B cell (primary cell): ENCODE data around the gene SLC39A3. TPM values are rescaled to one million over a fixed set of nuclear protein-coding genes. Genes with fewer than 3 reads are reported as not detected.

Experiments
- ATAC-seq: fragments of 200-7000 bp; cut with Tn5 transposase; one replicate; pipeline ENCODE4 v1.10.0; 2021; ENCODE audit warnings: low read depth, mild to moderate bottlenecking, moderate number of reproducible peaks, moderate library complexity
- CTCF ChIA-PET: fragments of 350-600 bp; sonication (Branson Sonifier 250); formaldehyde crosslinking; loops from one replicate; lab custom pipeline; 2021; ENCODE audit warnings: antibody characterized with exemption, inconsistent platforms; lab: Charles Lee
- POLR2A ChIA-PET: fragments of 350-600 bp; sonication (Branson Sonifier 250); formaldehyde crosslinking; loops from one replicate; lab custom pipeline; 2021; ENCODE audit warnings: antibody characterized with exemption; lab: Charles Lee
- DNase-seq: peaks from one replicate; pipeline ENCODE4 v3.0.0; 2013
- H2AFZ ChIP-seq: 2 replicates; pipeline ENCODE4 v1.6.1; 2012; ENCODE audit warnings: mild to moderate bottlenecking, low read depth, low read length; ENCODE audit not compliant: insufficient read depth, poor library complexity, severe bottlenecking
- H3K27ac ChIP-seq, 2 donors: 1 replicate in 1 of 2; 2 replicates in 1 of 2; pipeline ENCODE4 v1.5.1; 2012 to 2013; ENCODE audit warnings: low read length in 2 of 2, mild to moderate bottlenecking in 2 of 2, moderate library complexity in 1 of 2
- H3K27me3 ChIP-seq, 4 experiments: fragments of 200-600 bp in 1 of 4; sonication (generic) in 1 of 4; replicated peaks in 1 of 4; 1 replicate in 2 of 4; 2 replicates in 2 of 4; pipeline versions ENCODE4 v1.6.1 to v1.7.0; 2013 to 2016; ENCODE audit warnings: low read length in 3 of 4, mild to moderate bottlenecking in 2 of 4, mixed read lengths in 1 of 4, moderate library complexity in 1 of 4; ENCODE audit not compliant: insufficient read depth in 4 of 4, control insufficient read depth in 3 of 4; ENCODE audit errors: control extremely low read depth in 1 of 4
- H3K36me3 ChIP-seq, 2 experiments: replicated peaks in 1 of 2; 1 replicate in 1 of 2; 2 replicates in 1 of 2; pipeline versions ENCODE4 v1.6.1 to v1.7.1; 2013; ENCODE audit warnings: low read length in 1 of 2; ENCODE audit not compliant: insufficient read depth in 2 of 2, control insufficient read depth in 1 of 2; ENCODE audit errors: control extremely low read depth in 1 of 2, extremely low read depth in 1 of 2
- H3K4me1 ChIP-seq, 2 donors: fragments of 200-600 bp in 1 of 2; sonication (generic) in 1 of 2; 1 replicate in 1 of 2; 2 replicates in 1 of 2; pipeline versions ENCODE4 v1.5.1 to v1.6.1; 2013 to 2017; ENCODE audit warnings: low read length in 2 of 2; ENCODE audit not compliant: control insufficient read depth in 2 of 2, insufficient read depth in 2 of 2
- H3K4me2 ChIP-seq: replicated peaks from 2 replicates; pipeline ENCODE3; 2012; ENCODE audit warnings: mild to moderate bottlenecking, low read depth, low read length; ENCODE audit not compliant: poor library complexity, severe bottlenecking
- H3K4me3 ChIP-seq, 5 experiments: fragments of 200-600 bp in 1 of 5; sonication (generic) in 1 of 5; 1 replicate in 3 of 5; 2 replicates in 2 of 5; pipeline versions ENCODE4 v1.5.1 to v1.7.0; 2011 to 2016; ENCODE audit warnings: low read length in 4 of 5, mild to moderate bottlenecking in 4 of 5, low read depth in 2 of 5, control low read depth in 1 of 5, moderate library complexity in 1 of 5; ENCODE audit not compliant: insufficient read depth in 1 of 5; ENCODE audit errors: control extremely low read depth in 1 of 5, extremely low read depth in 1 of 5
- H3K79me2 ChIP-seq: fragments of 200-600 bp; sonication (generic); one replicate; pipeline ENCODE4 v1.6.0; 2016; ENCODE audit warnings: low read length; ENCODE audit not compliant: control insufficient read depth, insufficient read depth
- H3K9ac ChIP-seq: fragments of 200-600 bp; sonication (generic); 2 replicates; pipeline ENCODE4 v1.6.1; 2017; ENCODE audit warnings: mild to moderate bottlenecking, low read length, moderate library complexity
- H3K9me3 ChIP-seq, 3 donors: one replicate each; pipeline versions ENCODE4 v1.6.1 to v1.7.1; 2013; ENCODE audit warnings: low read length in 2 of 3; ENCODE audit not compliant: control insufficient read depth in 2 of 3, insufficient read depth in 1 of 3; ENCODE audit errors: control extremely low read depth in 1 of 3
- H4K20me1 ChIP-seq: 2 replicates; pipeline ENCODE4 v1.6.0; 2012; ENCODE audit warnings: mild to moderate bottlenecking, low read length; ENCODE audit not compliant: insufficient read depth, control insufficient read depth, poor library complexity, severe bottlenecking
- H3K27ac Mint-ChIP-seq: one replicate; pipeline ENCODE4 v1.8.0; 2021; ENCODE audit warnings: mixed read lengths
- H3K27me3 Mint-ChIP-seq: one replicate; pipeline ENCODE4 v1.8.0; 2021; ENCODE audit warnings: mixed read lengths
- H3K4me1 Mint-ChIP-seq: one replicate; pipeline ENCODE4 v1.8.0; 2021; ENCODE audit warnings: mixed read lengths
- H3K4me3 Mint-ChIP-seq: one replicate; pipeline ENCODE4 v1.8.0; 2021; ENCODE audit warnings: mixed read lengths
- H3K9me3 Mint-ChIP-seq: one replicate; pipeline ENCODE4 v1.8.0; 2022; ENCODE audit warnings: mixed read lengths; ENCODE audit not compliant: insufficient read depth
- CTCF ChIP-seq: fragments of 200-600 bp; IDR thresholded peaks from one replicate; pipeline ENCODE4 v1.8.0; 2022; ENCODE audit warnings: antibody characterized with exemption, mild to moderate bottlenecking
- EZH2 ChIP-seq: IDR thresholded peaks from 2 replicates; pipeline ENCODE4 v1.6.1; 2012; ENCODE audit warnings: borderline replicate concordance, low read depth, mild to moderate bottlenecking, moderate library complexity, low read length; ENCODE audit not compliant: insufficient read depth, poor library complexity, severe bottlenecking
- WGBS: methylation state at CpG from one replicate; pipeline ENCODE4 v1.1.5; 2013; ENCODE audit warnings: missing lambda C conversion rate; ENCODE audit not compliant: insufficient coverage; 5-methylcytosine and 5-hydroxymethylcytosine counted together
- intact Hi-C: fragments of 100-400 bp; cut with micrococcal nuclease; formaldehyde crosslinking; loops from one replicate; pipeline ENCODE4 v1.10.0; 2022
- polyA minus RNA-seq: library from RNA; depleted of rRNA, polyadenylated mRNA; stranded (reverse); fragments of >200 nt; gene quantifications from 2 replicates; pipeline ENCODE4 v1.2.3, GENCODE V29; 2012
- polyA plus RNA-seq: library from polyadenylated mRNA; depleted of rRNA; stranded (reverse); fragments of >200 nt; gene quantifications from 2 replicates; pipeline ENCODE4 v1.2.3, GENCODE V29; 2012
- total RNA-seq, 2 donors: library from RNA; stranded (reverse); fragments of 120-200 nt in 1 of 2; gene quantifications; 1 replicate in 1 of 2; 2 replicates in 1 of 2; pipeline versions ENCODE4 v1.2.3 to v1.2.4, GENCODE V29; 2013 to 2022

Gene SLC39A3
- 32.8 and 36.4 TPM in 2 replicates for total RNA-seq
- 25.9 TPM for total RNA-seq (2013)
- 24.9 and 37.6 TPM in 2 replicates for polyA plus RNA-seq
- 39.1 and 41.6 TPM in 2 replicates for polyA minus RNA-seq

GRCh38 chr19:2739602-2740313, at the start of gene SLC39A3:
SLC39A3 (minus strand) TSS chr19:2740017; CDS start chr19:2737257, 2,760 bp downstream.
- peak within 1 kb of the TSS; percentile 50 to 93 (median 87) for H3K4me3 ChIP-seq
- H3K9me3 ChIP-seq = peaks cover 0 to 14% (median 0%) of the 10 kb centered on the region in 3 donors
- H3K4me2 ChIP-seq = peak within 1 kb of the TSS; percentile 94
- Mint-ChIP-seq H3K4me1 (peaks cover 25% of the 10 kb centered on the region), H3K9me3 (no peaks in the 10 kb centered on the region), H3K27ac (peak within 1 kb of the TSS; percentile 81), H3K4me3 (peak within 1 kb of the TSS; percentile 92), H3K27me3 (peaks cover 10% of the 10 kb centered on the region)
- under 1% methylated on average over 64 of the region's 64 CpGs for WGBS
- ChIA-PET CTCF (interaction anchor here (0.8 to 3.0 kb wide), 7 partner anchors 9 to 103 kb away, joined by 3 to 20 read pairs (median 5); no protein-coding TSS in a partner anchor), POLR2A (interaction anchor here (0.5 to 1.1 kb wide), 3 partner anchors 38 to 91 kb away, joined by 3 to 4 read pairs (median 4); partner anchors contain the start of gene GNG7)
- peaks cover 34% of the 10 kb centered on the region for H3K79me2 ChIP-seq
- peak within 1 kb of the TSS; percentile 76 for H2AFZ ChIP-seq
- peaks cover 10 to 20% of the 10 kb centered on the region in 2 donors for H3K4me1 ChIP-seq
- no peak for TF ChIP-seq CTCF
- no peak for TF ChIP-seq EZH2
- peak within 1 kb of the TSS; percentile 26 to 77 for H3K27ac ChIP-seq
- intact Hi-C loops = loop anchor here (1.0 to 10.0 kb wide), 4 partner anchors 10 to 265 kb away; partner anchors contain the start of genes GADD45B, GNG7 and SGTA
- no peaks in the 10 kb centered on the region for H3K27me3 ChIP-seq
- peak; percentile 98 for DNase-seq
- H3K36me3 ChIP-seq = peaks cover 5 to 24% of the 10 kb centered on the region in 2 experiments
- peaks cover 15% of the 10 kb centered on the region for H4K20me1 ChIP-seq
- peak within 1 kb of the TSS; percentile 94 for H3K9ac ChIP-seq
- peak; percentile 100 for ATAC-seq

- H3K36me3 ChIP-seq = peaks cover 0 to 15% of the 10 kb centered on the region in 2 experiments
- peaks cover 16 to 40% of the 10 kb centered on the region in 2 donors for H3K4me1 ChIP-seq
- H3K4me2 ChIP-seq = no peak overlapping the region
- Mint-ChIP-seq H3K4me3 (peak overlapping the region; percentile 32), H3K27ac (no peak overlapping the region), H3K9me3 (no peaks in the 10 kb centered on the region), H3K27me3 (no peaks in the 10 kb centered on the region), H3K4me1 (peaks cover 51% of the 10 kb centered on the region)
- TF ChIP-seq EZH2 = no peak
- TF ChIP-seq CTCF = no peak
- no peaks in the 10 kb centered on the region for H3K27me3 ChIP-seq
- ChIA-PET POLR2A (interaction anchor here (0.7 kb wide), 1 partner anchor 53 kb away, joined by 3 read pairs; the partner anchor contains the start of gene ZNF555), CTCF (no interaction called here)
- 92% methylated on average over 5 of the region's 5 CpGs for WGBS
- ATAC-seq (no peak), DNase-seq (no peak)
- no peak overlapping the region for H3K4me3 ChIP-seq
- no peak overlapping the region for H3K27ac ChIP-seq
- peaks cover 48% of the 10 kb centered on the region for H3K79me2 ChIP-seq
- H3K9me3 ChIP-seq = no peaks in the 10 kb centered on the region
- H2AFZ ChIP-seq = no peak overlapping the region
- intact Hi-C loops = no loop called here
- H4K20me1 ChIP-seq = peaks cover 4% of the 10 kb centered on the region
- no peak overlapping the region for H3K9ac ChIP-seq
Measured at GRCh38 chr19:2788237-2788636, 48.4 kb upstream of the SLC39A3 start.
